Natural killer cell treated with Interleukin-12 subunit alpha and Interleukin-12 subunit beta and Interleukin-15 and Interleukin-18, amount 100 ng/mL, for 72 hours (primary cell): ENCODE results near the gene MAPK6. TPM values are rescaled to one million over a fixed set of nuclear protein-coding genes. Genes with fewer than 3 reads are reported as not detected.
"Not testable (repeated sequence)": the region's sequence is repeated elsewhere in the genome, so short reads cannot be mapped to it uniquely, and the experiment has no call there.

Experiments used
- ATAC-seq, 2 donors: fragments of 150-1000 bp; cut with Tn5 transposase in 1 of 2; sonication (Bioruptor Pico), chemical (Tn5 transposase) in 1 of 2; 2 replicates each; pipeline ENCODE4 v1.10.0; 2021
- DNase-seq: peaks from one replicate; pipeline ENCODE4 v3.0.0; 2022; ENCODE audit warnings: low spot score
- H3K27ac Mint-ChIP-seq, 2 donors: 1 replicate in 1 of 2; 2 replicates in 1 of 2; pipeline ENCODE4 v1.8.0; 2022; ENCODE audit warnings: mixed read lengths in 2 of 2, mild to moderate bottlenecking in 1 of 2, moderate library complexity in 1 of 2
- H3K27me3 Mint-ChIP-seq, 2 donors: 1 replicate in 1 of 2; 2 replicates in 1 of 2; pipeline ENCODE4 v1.8.0; 2022; ENCODE audit warnings: mixed read lengths in 2 of 2
- H3K36me3 Mint-ChIP-seq: one replicate; pipeline ENCODE4 v1.8.0; 2022; ENCODE audit warnings: mixed read lengths
- H3K4me1 Mint-ChIP-seq, 2 donors: 1 replicate in 1 of 2; 2 replicates in 1 of 2; pipeline ENCODE4 v1.8.0; 2022; ENCODE audit warnings: low read depth in 2 of 2, mixed read lengths in 2 of 2, mild to moderate bottlenecking in 1 of 2
- H3K4me3 Mint-ChIP-seq: one replicate; pipeline ENCODE4 v1.8.0; 2022; ENCODE audit warnings: mixed read lengths
- H3K9me3 Mint-ChIP-seq: 2 replicates; pipeline ENCODE4 v1.8.0; 2022; ENCODE audit warnings: mixed read lengths
- total RNA-seq, 2 donors: library from RNA; stranded (reverse); gene quantifications; one replicate each; pipeline ENCODE4 v1.2.3, GENCODE V29; 2022

MAPK6 gene
- total RNA-seq, 2 donors from 2014 or later: 65.8 to 89.1 TPM

GRCh38 chr15:52042051-52042851 is 23.2 kb downstream of the MAPK6 start:
- no peak for ATAC-seq
- no peaks in the 10 kb centered on the region for H3K27me3 Mint-ChIP-seq
- H3K4me1 Mint-ChIP-seq: peaks cover 48 to 49% of the 10 kb centered on the region in 2 donors
- H3K36me3 Mint-ChIP-seq: peaks cover 7% of the 10 kb centered on the region
- no peak overlapping the region for H3K4me3 Mint-ChIP-seq
- H3K27ac Mint-ChIP-seq: peak overlapping the region in 1 of 2 donors; percentile 13
- no peak for DNase-seq
- no peaks in the 10 kb centered on the region for H3K9me3 Mint-ChIP-seq

- not testable (repeated sequence) for H3K27me3 Mint-ChIP-seq, DNase-seq, H3K9me3 Mint-ChIP-seq
- Mint-ChIP-seq H3K27ac (peak overlapping the region; percentile 83), H3K4me3 (peak overlapping the region; percentile 62), H3K36me3 (peaks cover 16% of the 10 kb centered on the region), H3K4me1 (peaks cover 25 to 26% of the 10 kb centered on the region in 2 donors)
- peak in 1 of 2 donors; percentile 60 for ATAC-seq
Measured at GRCh38 chr15:52045795-52046298, 26.8 kb downstream of the MAPK6 start.

GRCh38 chr15:52046552-52046951 is 27.5 kb downstream of the MAPK6 start:
- Mint-ChIP-seq H3K27ac (peak overlapping the region; percentile 83), H3K36me3 (peaks cover 16% of the 10 kb centered on the region), H3K4me1 (peaks cover 25 to 26% of the 10 kb centered on the region in 2 donors), H3K4me3 (peak overlapping the region; percentile 62)
- not testable (repeated sequence) for DNase-seq, H3K27me3 Mint-ChIP-seq, H3K9me3 Mint-ChIP-seq, ATAC-seq

GRCh38 chr15:52050416-52050815 is 31.4 kb downstream of the MAPK6 start:
- no peaks in the 10 kb centered on the region for H3K9me3 Mint-ChIP-seq
- no peaks in the 10 kb centered on the region for H3K27me3 Mint-ChIP-seq
- peaks cover 15 to 17% of the 10 kb centered on the region in 2 donors for H3K4me1 Mint-ChIP-seq
- ATAC-seq (no peak), DNase-seq (no peak)
- peaks cover 16% of the 10 kb centered on the region for H3K36me3 Mint-ChIP-seq
- no peak overlapping the region for H3K4me3 Mint-ChIP-seq
- H3K27ac Mint-ChIP-seq: no peak overlapping the region

- Mint-ChIP-seq H3K4me1 (peaks cover 0 to 3% of the 10 kb centered on the region in 2 donors), H3K36me3 (peaks cover 10% of the 10 kb centered on the region), H3K27ac (no peak overlapping the region), H3K9me3 (no peaks in the 10 kb centered on the region), H3K4me3 (no peak overlapping the region), H3K27me3 (no peaks in the 10 kb centered on the region)
- no peak for ATAC-seq
- no peak for DNase-seq
Measured at GRCh38 chr15:52052066-52052935, 33.3 kb downstream of the MAPK6 start.

GRCh38 chr15:52054381-52054780 is 35.4 kb downstream of the MAPK6 start:
- Mint-ChIP-seq H3K27ac (no peak overlapping the region), H3K9me3 (no peaks in the 10 kb centered on the region), H3K36me3 (peaks cover 11% of the 10 kb centered on the region), H3K4me3 (no peak overlapping the region), H3K27me3 (no peaks in the 10 kb centered on the region), H3K4me1 (no peaks in the 10 kb centered on the region)
- ATAC-seq (no peak), DNase-seq (no peak)

- H3K4me3 Mint-ChIP-seq, ATAC-seq, H3K9me3 Mint-ChIP-seq, H3K27ac Mint-ChIP-seq, H3K27me3 Mint-ChIP-seq, H3K4me1 Mint-ChIP-seq, DNase-seq: not testable (repeated sequence)
- H3K36me3 Mint-ChIP-seq: peaks cover 11% of the 10 kb centered on the region
Measured at GRCh38 chr15:52054858-52055257, 35.8 kb downstream of the MAPK6 start.

- H3K27me3 Mint-ChIP-seq: no peaks in the 10 kb centered on the region
- H3K4me1 Mint-ChIP-seq: peaks cover 3 to 4% of the 10 kb centered on the region in 2 donors
- H3K27ac Mint-ChIP-seq: no peak overlapping the region
- ATAC-seq: no peak
- no peaks in the 10 kb centered on the region for H3K9me3 Mint-ChIP-seq
- no peak for DNase-seq
- peaks cover 12% of the 10 kb centered on the region for H3K36me3 Mint-ChIP-seq
- no peak overlapping the region for H3K4me3 Mint-ChIP-seq
Measured at GRCh38 chr15:52056001-52056400, 37.0 kb downstream of the MAPK6 start.

- ATAC-seq: no peak
- no peak for DNase-seq
- H3K4me3 Mint-ChIP-seq: no peak overlapping the region
- peaks cover 3 to 4% of the 10 kb centered on the region in 2 donors for H3K4me1 Mint-ChIP-seq
- no peaks in the 10 kb centered on the region for H3K27me3 Mint-ChIP-seq
- no peaks in the 10 kb centered on the region for H3K9me3 Mint-ChIP-seq
- peaks cover 12% of the 10 kb centered on the region for H3K36me3 Mint-ChIP-seq
- no peak overlapping the region for H3K27ac Mint-ChIP-seq
Measured at GRCh38 chr15:52056496-52056895, 37.5 kb downstream of the MAPK6 start.

- ATAC-seq (no peak), DNase-seq (no peak)
- Mint-ChIP-seq H3K4me1 (peaks cover 3 to 4% of the 10 kb centered on the region in 2 donors), H3K36me3 (peaks cover 12% of the 10 kb centered on the region), H3K27me3 (no peaks in the 10 kb centered on the region), H3K27ac (no peak overlapping the region), H3K4me3 (no peak overlapping the region), H3K9me3 (no peaks in the 10 kb centered on the region)
Measured at GRCh38 chr15:52057996-52058395, 39.0 kb downstream of the MAPK6 start.

GRCh38 chr15:52060501-52060900 is 41.5 kb downstream of the MAPK6 start:
- Mint-ChIP-seq H3K27me3 (no peaks in the 10 kb centered on the region), H3K4me1 (peaks cover 3 to 4% of the 10 kb centered on the region in 2 donors), H3K4me3 (no peak overlapping the region), H3K36me3 (peaks cover 33% of the 10 kb centered on the region), H3K27ac (no peak overlapping the region), H3K9me3 (no peaks in the 10 kb centered on the region)
- ATAC-seq (no peak), DNase-seq (no peak)

GRCh38 chr15:52066842-52067544 is 48.0 kb downstream of the MAPK6 start:
- H3K36me3 Mint-ChIP-seq: peaks cover 21% of the 10 kb centered on the region
- H3K4me1 Mint-ChIP-seq: peaks cover 8 to 10% of the 10 kb centered on the region in 2 donors
- no peak overlapping the region for H3K4me3 Mint-ChIP-seq
- H3K9me3 Mint-ChIP-seq: no peaks in the 10 kb centered on the region
- DNase-seq (no peak), ATAC-seq (no peak)
- H3K27me3 Mint-ChIP-seq: no peaks in the 10 kb centered on the region
- H3K27ac Mint-ChIP-seq: no peak overlapping the region

GRCh38 chr15:52067545-52067926 is 48.5 kb downstream of the MAPK6 start:
- peak overlapping the region in 1 of 2 donors; percentile 42 for H3K27ac Mint-ChIP-seq
- no peak for ATAC-seq

More at GRCh38 chr15:52067545-52067926, 48.5 kb downstream of the MAPK6 start:
- peaks cover 8 to 10% of the 10 kb centered on the region in 2 donors for H3K4me1 Mint-ChIP-seq
- H3K4me3 Mint-ChIP-seq: no peak overlapping the region
- no peaks in the 10 kb centered on the region for H3K9me3 Mint-ChIP-seq
- H3K36me3 Mint-ChIP-seq: peaks cover 21% of the 10 kb centered on the region
- no peak for DNase-seq
- H3K27me3 Mint-ChIP-seq: no peaks in the 10 kb centered on the region
